Sigmoid colon (tissue), 7 donors: Measurements from ENCODE around the gene DEFB131B. TPM values are rescaled to one million over a fixed set of nuclear protein-coding genes. Genes with fewer than 3 reads are reported as not detected.

ENCODE experiments used
- DNase-seq: peaks from one replicate; pipeline ENCODE4 v3.0.0-alpha.2; 2019
- H3K27ac ChIP-seq, 4 donors: fragments of 200-600 bp; sonication (generic); one replicate each; pipeline ENCODE4 v1.5.1; 2016 to 2019; ENCODE audit warnings: mild to moderate bottlenecking in 1 of 4
- H3K27me3 ChIP-seq, 3 donors: fragments of 200-600 bp; sonication (generic); one replicate each; pipeline ENCODE4 v1.5.1; 2019; ENCODE audit warnings: mild to moderate bottlenecking in 1 of 3
- H3K36me3 ChIP-seq, 4 donors: fragments of 200-600 bp; sonication (generic); one replicate each; pipeline ENCODE4 v1.5.1; 2016 to 2019
- H3K4me1 ChIP-seq, 4 donors: fragments of 200-600 bp; sonication (generic); one replicate each; pipeline ENCODE4 v1.5.1; 2017 to 2019
- H3K4me3 ChIP-seq, 4 donors: fragments of 200-600 bp; sonication (generic); one replicate each; pipeline ENCODE4 v1.5.1; 2017 to 2019; ENCODE audit warnings: mild to moderate bottlenecking in 2 of 4, moderate library complexity in 1 of 4
- H3K9me3 ChIP-seq, 4 donors: fragments of 200-600 bp in 3 of 4; sonication (generic) in 3 of 4; one replicate each; pipeline versions ENCODE4 v1.5.1 to v1.6.1; 2013 to 2019
- CTCF ChIP-seq, 4 experiments: fragments of 450-650 bp in 3 of 4; fragments of 200-600 bp in 1 of 4; IDR thresholded peaks; one replicate each; pipeline ENCODE4 v1.5.1; 2016 to 2019; ENCODE audit warnings: antibody characterized with exemption in 4 of 4, mild to moderate bottlenecking in 3 of 4, moderate library complexity in 2 of 4
- EP300 ChIP-seq, 4 donors: sonication (generic); formaldehyde crosslinking; IDR thresholded peaks; one replicate each; pipeline ENCODE4 v1.6.1; 2017; ENCODE audit warnings: antibody characterized with exemption in 4 of 4
- POLR2A ChIP-seq, 2 donors: fragments of 450-650 bp; IDR thresholded peaks; one replicate each; pipeline ENCODE4 v1.6.1; 2016; ENCODE audit warnings: antibody characterized with exemption in 2 of 2, mild to moderate bottlenecking in 2 of 2, moderate library complexity in 2 of 2
- POLR2AphosphoS5 ChIP-seq, 4 donors: sonication (generic); formaldehyde crosslinking; IDR thresholded peaks; one replicate each; pipeline ENCODE4 v1.6.1; 2017; ENCODE audit warnings: antibody characterized with exemption in 4 of 4
- WGBS, 2 donors: extraction: QIAGEN DNeasy Blood & Tissue Kit; methylation state at CpG; one replicate each; pipeline ENCODE4 v1.1.7; 2013; 5-methylcytosine and 5-hydroxymethylcytosine counted together
- intact Hi-C: fragments of 100-400 bp; cut with DNase I; formaldehyde crosslinking; loops from one replicate; pipeline ENCODE4 v1.15.1; 2023
- polyA plus RNA-seq, 3 donors: library from polyadenylated mRNA; stranded (reverse); fragments of 200-250 nt; gene quantifications; one replicate each; pipeline ENCODE4 v1.2.3, GENCODE V29; 2013
- small RNA-seq, 3 donors: library from RNA; depleted of rRNA; stranded (forward); fragments of <200 nt; gene quantifications; one replicate each; pipeline ENCODE3, GENCODE V24; 2016
- total RNA-seq, 4 donors: library from RNA; depleted of rRNA; stranded (reverse); fragments of >200 nt; gene quantifications; one replicate each; pipeline ENCODE4 v1.1.0, GENCODE V29; 2016
- donor health status: healthy with polysubstance abuse.
- donor health status: Bipolar disorder and iron deficiency.
- donor health status: healthy.

DEFB131B gene
- total and polyA plus RNA-seq, 7 donors = not detected

- Histone ChIP-seq H3K27me3 (no peaks in the 10 kb centered on the region), H3K27ac (no peak overlapping the region), H3K36me3 (no peaks in the 10 kb centered on the region), H3K4me1 (peaks cover 0 to 56% (median 38%) of the 10 kb centered on the region in 4 donors), H3K4me3 (no peak overlapping the region), H3K9me3 (no peaks in the 10 kb centered on the region)
- WGBS, 2 donors = 79 to 88% methylated on average over 4 of the region's 4 CpGs
- DNase-seq = no peak
- TF ChIP-seq POLR2A (IDR thresholded peaks at IDR 0.05) (no peak), POLR2AphosphoS5 (IDR thresholded peaks at IDR 0.05) (no peak), EP300 (IDR thresholded peaks at IDR 0.05) (no peak), CTCF (IDR thresholded peaks at IDR 0.05) (no peak)
- intact Hi-C loops = no loop called here
Measured at GRCh38 chr11:71933141-71933933, 55.1 kb downstream of the DEFB131B start.

Small RNA genes lying within 50 kb of the gene (small RNA-seq; reads per million reads assigned to genes)
- gene RNA5SP342 = 0 reads per million in 3 donors

Other genes starting within 250 kb of the DEFB131B start
- gene DEFB108B, start 45.3 kb upstream of the DEFB131B start, total RNA-seq = not detected
- gene DEFB108B, start 45.3 kb upstream of the DEFB131B start, polyA plus RNA-seq = not detected
- gene XNDC1N, start 50.1 kb downstream of the DEFB131B start, total RNA-seq = 1 to 10 TPM; 6.3 to 10.0 (median 8.2) TPM
- 1 to 10 TPM; 1.8 to 5.6 (median 1.8) TPM for gene XNDC1N, start 50.1 kb downstream of the DEFB131B start, polyA plus RNA-seq
- 10 to 100 TPM; 25.2 to 34.6 (median 25.3) TPM for gene RNF121, start 50.6 kb downstream of the DEFB131B start, total RNA-seq
- 10 to 100 TPM in 2 of 3 donors, 1 to 10 TPM in 1; 7.2 to 27.2 (median 11.3) TPM for gene RNF121, start 50.6 kb downstream of the DEFB131B start, polyA plus RNA-seq
- 1 to 10 TPM; 2.5 to 7.5 (median 5.1) TPM for gene IL18BP, start 120.5 kb downstream of the DEFB131B start, total RNA-seq
- gene IL18BP, start 120.5 kb downstream of the DEFB131B start, polyA plus RNA-seq = 10 to 100 TPM in 1 of 3 donors, 1 to 10 TPM in 2; 4.8 to 21.3 (median 6.0) TPM
- gene NUMA1, start 202.1 kb downstream of the DEFB131B start, total RNA-seq = 100 to 1,000 TPM; 249 to 343 (median 265) TPM
- 100 to 1,000 TPM in 2 of 3 donors, 10 to 100 TPM in 1; 99.1 to 176 (median 109) TPM for gene NUMA1, start 202.1 kb downstream of the DEFB131B start, polyA plus RNA-seq
- gene LRRC51, start 202.4 kb downstream of the DEFB131B start, total RNA-seq = 10 to 100 TPM in 1 of 4 donors, 1 to 10 TPM in 3; 3.2 to 14.8 (median 6.4) TPM
- 10 to 100 TPM in 2 of 3 donors, 1 to 10 TPM in 1; 4.6 to 12.3 (median 10.8) TPM for gene LRRC51, start 202.4 kb downstream of the DEFB131B start, polyA plus RNA-seq
- 100 to 1,000 TPM in 3 of 4 donors, 10 to 100 TPM in 1; 87.2 to 123 (median 120) TPM for gene LAMTOR1, start 224.8 kb downstream of the DEFB131B start, total RNA-seq
- gene LAMTOR1, start 224.8 kb downstream of the DEFB131B start, polyA plus RNA-seq = 100 to 1,000 TPM; 132 to 256 (median 228) TPM
- gene TOMT, start 227.5 kb downstream of the DEFB131B start, total RNA-seq = not detected
- not detected for gene TOMT, start 227.5 kb downstream of the DEFB131B start, polyA plus RNA-seq
- 10 to 100 TPM; 48.5 to 77.1 (median 57.8) TPM for gene ANAPC15, start 234.2 kb downstream of the DEFB131B start, total RNA-seq
- gene ANAPC15, start 234.2 kb downstream of the DEFB131B start, polyA plus RNA-seq = 10 to 100 TPM; 84.5 to 93.1 (median 89.0) TPM